Sigmoid colon (tissue), 7 donors: ENCODE data around the gene EPHA2. TPM values are rescaled to one million over a fixed set of nuclear protein-coding genes. Genes with fewer than 3 reads are reported as not detected.
A peak's percentile ranks its signal among the peaks of the same experiment; 100 is the strongest.

ENCODE experiments used
- DNase-seq: peaks from one replicate; pipeline ENCODE4 v3.0.0-alpha.2; 2019
- H3K27ac ChIP-seq, 4 donors: fragments of 200-600 bp; sonication (generic); one replicate each; pipeline ENCODE4 v1.5.1; 2016 to 2019; ENCODE audit warnings: mild to moderate bottlenecking in 1 of 4
- H3K27me3 ChIP-seq, 3 donors: fragments of 200-600 bp; sonication (generic); one replicate each; pipeline ENCODE4 v1.5.1; 2019; ENCODE audit warnings: mild to moderate bottlenecking in 1 of 3
- H3K36me3 ChIP-seq, 4 donors: fragments of 200-600 bp; sonication (generic); one replicate each; pipeline ENCODE4 v1.5.1; 2016 to 2019
- H3K4me1 ChIP-seq, 4 donors: fragments of 200-600 bp; sonication (generic); one replicate each; pipeline ENCODE4 v1.5.1; 2017 to 2019
- H3K4me3 ChIP-seq, 4 donors: fragments of 200-600 bp; sonication (generic); one replicate each; pipeline ENCODE4 v1.5.1; 2017 to 2019; ENCODE audit warnings: mild to moderate bottlenecking in 2 of 4, moderate library complexity in 1 of 4
- H3K9me3 ChIP-seq, 4 donors: fragments of 200-600 bp in 3 of 4; sonication (generic) in 3 of 4; one replicate each; pipeline versions ENCODE4 v1.5.1 to v1.6.1; 2013 to 2019
- EP300 ChIP-seq, 4 donors: sonication (generic); formaldehyde crosslinking; IDR thresholded peaks; one replicate each; pipeline ENCODE4 v1.6.1; 2017; ENCODE audit warnings: antibody characterized with exemption in 4 of 4
- POLR2A ChIP-seq, 2 donors: fragments of 450-650 bp; IDR thresholded peaks; one replicate each; pipeline ENCODE4 v1.6.1; 2016; ENCODE audit warnings: antibody characterized with exemption in 2 of 2, mild to moderate bottlenecking in 2 of 2, moderate library complexity in 2 of 2
- POLR2AphosphoS5 ChIP-seq, 4 donors: sonication (generic); formaldehyde crosslinking; IDR thresholded peaks; one replicate each; pipeline ENCODE4 v1.6.1; 2017; ENCODE audit warnings: antibody characterized with exemption in 4 of 4
- WGBS, 2 donors: extraction: QIAGEN DNeasy Blood & Tissue Kit; methylation state at CpG; one replicate each; pipeline ENCODE4 v1.1.7; 2013; 5-methylcytosine and 5-hydroxymethylcytosine counted together
- intact Hi-C: fragments of 100-400 bp; cut with DNase I; formaldehyde crosslinking; loops from one replicate; pipeline ENCODE4 v1.15.1; 2023
- polyA plus RNA-seq, 3 donors: library from polyadenylated mRNA; stranded (reverse); fragments of 200-250 nt; gene quantifications; one replicate each; pipeline ENCODE4 v1.2.3, GENCODE V29; 2013
- total RNA-seq, 4 donors: library from RNA; depleted of rRNA; stranded (reverse); fragments of >200 nt; gene quantifications; one replicate each; pipeline ENCODE4 v1.1.0, GENCODE V29; 2016
- TF ChIP-seq, protein P1 (sequence below), 4 experiments: fragments of 450-650 bp in 3 of 4; fragments of 200-600 bp in 1 of 4; IDR thresholded peaks; one replicate each; pipeline ENCODE4 v1.5.1; 2016 to 2019; ENCODE audit warnings: antibody characterized with exemption in 4 of 4, mild to moderate bottlenecking in 3 of 4, moderate library complexity in 2 of 4
- donor health status: healthy with polysubstance abuse.
- donor health status: Bipolar disorder and iron deficiency.
- donor health status: healthy.

The EPHA2 gene
- total and polyA plus RNA-seq, 7 donors, result 3.3 to 24.7 (median 6.0) TPM

DNA sequence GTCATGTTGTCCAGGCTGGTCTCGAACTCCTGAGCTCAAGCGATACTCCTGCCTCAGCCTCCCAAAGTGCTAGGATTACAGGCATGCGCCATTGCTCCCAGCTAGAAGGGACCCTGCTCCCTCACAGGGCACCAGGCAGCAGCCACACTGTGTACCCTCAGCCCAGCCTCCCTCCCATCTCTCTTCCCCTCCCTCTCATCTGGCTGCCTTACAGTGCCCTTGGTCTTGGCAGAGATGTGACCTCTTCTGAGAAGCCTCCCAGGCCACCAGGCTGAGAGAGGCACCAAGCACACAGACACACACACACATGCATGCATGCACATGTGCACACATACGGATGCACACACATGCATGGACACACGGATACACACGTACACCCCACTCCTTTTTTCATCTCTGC lies 25.0 kb downstream of the EPHA2 start:
- 95 to 96% methylated on average over 6 of the region's 6 CpGs for WGBS, 2 donors
- no peaks in the 10 kb centered on the region for H3K4me1 ChIP-seq
- DNase-seq, result no peak
- H3K4me3 ChIP-seq, result no peak overlapping the region
- TF ChIP-seq EP300 (IDR thresholded peaks at IDR 0.05), result no peak
- no peaks in the 10 kb centered on the region for H3K9me3 ChIP-seq
- H3K36me3 ChIP-seq, result peaks cover 0 to 62% (median 12%) of the 10 kb centered on the region in 4 donors
- intact Hi-C loops, result no loop called here
- no peaks in the 10 kb centered on the region for H3K27me3 ChIP-seq
- no peak overlapping the region for H3K27ac ChIP-seq

DNA sequence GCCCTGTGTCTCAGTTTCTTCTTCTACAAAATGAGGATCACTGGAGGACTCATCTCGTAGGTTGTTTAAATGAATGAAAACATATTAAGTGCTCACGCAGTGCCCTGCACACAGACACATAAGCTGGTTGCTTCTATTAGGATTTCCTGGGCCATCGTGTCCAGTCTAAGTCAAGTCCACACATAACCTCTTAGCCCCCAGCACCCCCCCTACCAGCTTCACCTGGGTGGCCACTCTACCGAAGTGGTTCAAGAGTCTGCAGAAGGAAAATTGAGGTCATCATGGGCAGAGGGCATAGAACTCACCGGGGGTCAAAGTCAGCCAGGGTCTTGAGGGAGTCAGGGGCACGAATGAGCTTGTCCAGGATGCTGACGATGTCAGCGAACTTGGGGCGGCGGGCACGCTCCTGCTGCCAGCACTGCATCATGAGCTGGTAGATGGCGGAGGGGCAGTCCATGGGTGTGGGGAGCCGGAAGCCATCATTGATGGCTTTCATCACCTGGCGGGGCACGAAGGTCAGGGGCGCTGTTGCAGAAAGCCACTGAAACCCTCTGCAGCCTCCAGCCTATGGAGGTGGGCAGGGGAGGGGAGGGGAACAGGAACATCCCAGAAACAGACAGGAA lies 25.8 kb downstream of the EPHA2 start:
- Histone ChIP-seq H3K9me3 (no peaks in the 10 kb centered on the region), H3K27ac (no peak overlapping the region), H3K4me1 (no peaks in the 10 kb centered on the region), H3K27me3 (no peaks in the 10 kb centered on the region), H3K36me3 (peaks cover 0 to 57% (median 12%) of the 10 kb centered on the region in 4 donors), H3K4me3 (no peak overlapping the region)
- TF ChIP-seq, protein P1, sequence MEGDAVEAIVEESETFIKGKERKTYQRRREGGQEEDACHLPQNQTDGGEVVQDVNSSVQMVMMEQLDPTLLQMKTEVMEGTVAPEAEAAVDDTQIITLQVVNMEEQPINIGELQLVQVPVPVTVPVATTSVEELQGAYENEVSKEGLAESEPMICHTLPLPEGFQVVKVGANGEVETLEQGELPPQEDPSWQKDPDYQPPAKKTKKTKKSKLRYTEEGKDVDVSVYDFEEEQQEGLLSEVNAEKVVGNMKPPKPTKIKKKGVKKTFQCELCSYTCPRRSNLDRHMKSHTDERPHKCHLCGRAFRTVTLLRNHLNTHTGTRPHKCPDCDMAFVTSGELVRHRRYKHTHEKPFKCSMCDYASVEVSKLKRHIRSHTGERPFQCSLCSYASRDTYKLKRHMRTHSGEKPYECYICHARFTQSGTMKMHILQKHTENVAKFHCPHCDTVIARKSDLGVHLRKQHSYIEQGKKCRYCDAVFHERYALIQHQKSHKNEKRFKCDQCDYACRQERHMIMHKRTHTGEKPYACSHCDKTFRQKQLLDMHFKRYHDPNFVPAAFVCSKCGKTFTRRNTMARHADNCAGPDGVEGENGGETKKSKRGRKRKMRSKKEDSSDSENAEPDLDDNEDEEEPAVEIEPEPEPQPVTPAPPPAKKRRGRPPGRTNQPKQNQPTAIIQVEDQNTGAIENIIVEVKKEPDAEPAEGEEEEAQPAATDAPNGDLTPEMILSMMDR (IDR thresholded peaks at IDR 0.05), result no peak
- TF ChIP-seq POLR2AphosphoS5 (IDR thresholded peaks at IDR 0.05) (no peak), POLR2A (IDR thresholded peaks at IDR 0.05) (no peak), EP300 (IDR thresholded peaks at IDR 0.05) (no peak)
- 95 to 96% methylated on average over 16 of the region's 16 CpGs for WGBS, 2 donors
- intact Hi-C loops, result no loop called here
- DNase-seq, result no peak

DNA sequence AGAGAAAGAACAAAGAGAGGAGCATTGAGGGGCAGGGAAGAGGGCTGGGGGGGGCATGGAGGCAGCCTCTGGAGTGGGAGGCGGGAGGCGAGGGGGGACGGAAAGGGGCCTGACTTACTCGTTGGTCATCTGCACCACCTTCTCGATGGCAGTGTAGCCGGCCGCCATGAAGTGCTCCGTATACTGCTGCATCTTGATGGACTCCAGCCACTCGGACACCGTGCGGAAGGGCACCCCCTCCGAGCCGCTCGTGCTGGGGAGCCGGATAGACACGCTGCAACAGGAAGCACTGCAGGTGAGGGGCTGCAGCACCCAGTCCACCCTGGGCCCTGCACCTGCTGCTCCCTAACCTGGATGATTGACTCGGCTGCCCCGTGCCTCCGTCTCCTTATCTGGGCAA lies 26.6 kb downstream of the EPHA2 start:
- WGBS, 2 donors, result 91 to 94% methylated on average over 19 of the region's 19 CpGs

DNA sequence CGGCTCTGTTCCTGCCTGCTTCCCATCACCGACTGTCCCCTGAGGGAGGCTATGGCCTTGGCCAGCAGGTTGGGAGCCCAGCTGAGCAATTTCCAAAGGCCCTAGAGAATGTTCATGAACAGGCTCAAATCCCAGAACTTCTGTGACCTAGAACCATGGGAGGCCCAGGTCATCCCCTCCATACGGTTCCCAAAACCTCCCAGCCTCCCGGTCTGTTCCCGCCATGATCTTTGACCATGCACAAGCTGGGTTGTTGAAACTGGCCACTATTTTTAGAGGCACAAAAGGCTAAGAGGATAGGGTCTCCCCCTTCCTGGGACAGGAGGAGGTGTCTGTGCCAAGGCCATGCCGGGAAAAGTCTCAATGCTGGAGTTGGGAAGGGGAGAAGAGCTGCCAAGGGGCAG lies 27.5 kb downstream of the EPHA2 start:
- Histone ChIP-seq H3K9me3 (no peaks in the 10 kb centered on the region), H3K36me3 (peaks cover 0 to 46% (median 5%) of the 10 kb centered on the region in 4 donors), H3K4me3 (no peak overlapping the region), H3K27me3 (no peaks in the 10 kb centered on the region), H3K27ac (peak overlapping the region in 1 of 4 donors; percentile 5), H3K4me1 (no peaks in the 10 kb centered on the region)
- 77% methylated on average over 6 of the region's 6 CpGs for WGBS, 2 donors
- DNase-seq, result no peak
- TF ChIP-seq POLR2A (IDR thresholded peaks at IDR 0.05), result no peak
- TF ChIP-seq POLR2AphosphoS5 (IDR thresholded peaks at IDR 0.05), result peak in 2 of 4 donors; percentile 12 to 33
- intact Hi-C loops, result no loop called here

More for the DNA sequence above, 26.6 kb downstream of the EPHA2 start:
- no peaks in the 10 kb centered on the region for H3K9me3 ChIP-seq
- TF ChIP-seq EP300 (IDR thresholded peaks at IDR 0.05) (no peak), POLR2AphosphoS5 (IDR thresholded peaks at IDR 0.05) (no peak), POLR2A (IDR thresholded peaks at IDR 0.05) (no peak)
- TF ChIP-seq, protein P1 (IDR thresholded peaks at IDR 0.05), result no peak
- H3K4me3 ChIP-seq, result no peak overlapping the region
- H3K27me3 ChIP-seq, result no peaks in the 10 kb centered on the region
- H3K4me1 ChIP-seq, result no peaks in the 10 kb centered on the region
- no peak for DNase-seq
- intact Hi-C loops, result no loop called here
- peaks cover 0 to 56% (median 10%) of the 10 kb centered on the region in 4 donors for H3K36me3 ChIP-seq
- H3K27ac ChIP-seq, result no peak overlapping the region

DNA sequence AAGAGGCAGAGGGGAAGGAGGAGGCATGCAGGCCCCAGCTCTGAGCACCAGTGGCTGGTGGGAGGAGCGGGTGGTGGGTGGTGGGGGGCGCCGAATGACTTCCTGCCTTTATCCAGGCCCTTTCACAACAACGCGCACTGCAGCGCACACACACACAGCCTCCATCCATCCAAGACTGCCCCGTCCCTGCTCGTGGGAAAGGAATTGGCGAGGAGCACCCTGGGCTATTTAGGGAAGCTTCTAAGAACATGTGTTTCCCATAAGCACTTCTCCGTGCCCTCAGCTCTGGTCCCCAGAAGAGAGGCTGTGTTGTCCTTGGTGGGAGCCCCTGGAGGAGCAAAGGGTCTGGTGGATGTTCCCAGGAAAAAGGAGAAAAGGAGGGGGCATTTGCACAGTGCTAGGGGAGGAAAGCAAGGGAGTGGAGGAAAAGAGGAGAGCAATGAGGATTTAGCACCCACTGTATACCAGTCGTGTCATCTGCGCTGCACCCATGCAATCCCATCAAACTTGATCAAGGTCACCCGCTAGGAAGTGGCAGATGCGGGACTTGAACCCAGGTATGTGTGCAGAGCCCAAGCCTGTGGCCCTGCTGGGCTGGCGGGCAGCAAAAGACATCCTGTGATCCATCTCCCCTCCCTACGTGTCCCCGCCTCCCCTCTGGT lies 28.1 kb downstream of the EPHA2 start:
- H3K27ac ChIP-seq, result peak overlapping the region in 1 of 4 donors; percentile 31
- intact Hi-C loops, result no loop called here
- no peaks in the 10 kb centered on the region for H3K27me3 ChIP-seq
- TF ChIP-seq POLR2AphosphoS5 (IDR thresholded peaks at IDR 0.05), result no peak
- TF ChIP-seq, protein P1 (IDR thresholded peaks at IDR 0.05), result no peak
- TF ChIP-seq EP300 (IDR thresholded peaks at IDR 0.05), result no peak
- TF ChIP-seq POLR2A (IDR thresholded peaks at IDR 0.05), result no peak
- H3K36me3 ChIP-seq, result peaks cover 0 to 41% (median 3%) of the 10 kb centered on the region in 4 donors
- 82 to 89% methylated on average over 17 of the region's 17 CpGs for WGBS, 2 donors
- H3K9me3 ChIP-seq, result no peaks in the 10 kb centered on the region
- no peak for DNase-seq
- no peaks in the 10 kb centered on the region for H3K4me1 ChIP-seq
- H3K4me3 ChIP-seq, result no peak overlapping the region
